ENCODE data around the gene HYAL2.
"Not testable (repeated sequence)": the region's sequence is repeated elsewhere in the genome, so short reads cannot be mapped to it uniquely, and the experiment has no call there.

Gene HYAL2

GRCh38 chr3:50327943-50328691, 5.6 kb upstream of the HYAL2 start, which contains the start of gene TUSC2:
TSS of gene TUSC2 (minus strand) at chr3:50328223. CDS start at chr3:50328099, 124 bp downstream.
- DNase-seq, result peak; percentile 99

- no peak for DNase-seq
Measured at GRCh38 chr3:50327129-50327528, 4.6 kb upstream of the HYAL2 start.

GRCh38 chr3:50326182-50326541, 3.6 kb upstream of the HYAL2 start:
- no peak for DNase-seq

GRCh38 chr3:50325497-50326181, 3.1 kb upstream of the HYAL2 start:
- DNase-seq, result no peak

GRCh38 chr3:50325113-50325480, 2.6 kb upstream of the HYAL2 start:
- no peak for DNase-seq

- DNase-seq, result peak; percentile 86
Measured at GRCh38 chr3:50324351-50325112, 2.0 kb upstream of the HYAL2 start.

GRCh38 chr3:50323614-50324199, 1.2 kb upstream of the HYAL2 start:
- no peak for DNase-seq

- no peak for DNase-seq
Measured at GRCh38 chr3:50323092-50323600, 601 bp upstream of the HYAL2 start.

GRCh38 chr3:50322115-50322385, 495 bp downstream of the HYAL2 start:
- no peak for DNase-seq

- peak; percentile 97 for DNase-seq
Measured at GRCh38 chr3:50321336-50322114, 1.0 kb downstream of the HYAL2 start.

GRCh38 chr3:50320853-50321335, 1.7 kb downstream of the HYAL2 start:
- peak; percentile 94 for DNase-seq

- DNase-seq, result no peak
Measured at GRCh38 chr3:50319894-50320625, 2.5 kb downstream of the HYAL2 start.

GRCh38 chr3:50319181-50319893, 3.2 kb downstream of the HYAL2 start:
- DNase-seq, result no peak

- DNase-seq, result no peak
Measured at GRCh38 chr3:50318615-50319014, 3.9 kb downstream of the HYAL2 start.

GRCh38 chr3:50318163-50318562, 4.4 kb downstream of the HYAL2 start:
- DNase-seq, result no peak

GRCh38 chr3:50317300-50317699, 5.2 kb downstream of the HYAL2 start:
- no peak for DNase-seq

- DNase-seq, result peak; percentile 65
Measured at GRCh38 chr3:50316657-50317242, 5.8 kb downstream of the HYAL2 start.

- no peak for DNase-seq
Measured at GRCh38 chr3:50314816-50315215, 7.7 kb downstream of the HYAL2 start.

GRCh38 chr3:50314342-50314741, 8.2 kb downstream of the HYAL2 start:
- DNase-seq, result no peak

GRCh38 chr3:50312041-50312440, 10.5 kb downstream of the HYAL2 start:
- DNase-seq, result not testable (repeated sequence)

- DNase-seq, result no peak
Measured at GRCh38 chr3:50304601-50305000, 17.9 kb downstream of the HYAL2 start.

Measured in eye (tissue), 1 donor.